ENCODE results near the gene STN1. TPM values are rescaled to one million over a fixed set of nuclear protein-coding genes. Genes with fewer than 3 reads are reported as not detected.

The STN1 gene
- total RNA-seq, 1 donor from 2014 or later: 6.9 TPM

GRCh38 chr10:103834436-103835095, 83.4 kb downstream of the STN1 start:
- FAIRE-seq (no peak), DNase-seq (ENCODE audit: low spot score in 2 of 2) (no peak)

GRCh38 chr10:103833731-103834365, 84.1 kb downstream of the STN1 start:
- FAIRE-seq: no peak
- no peak for DNase-seq (ENCODE audit: low spot score in 2 of 2)

GRCh38 chr10:103832806-103833205, 85.2 kb downstream of the STN1 start:
- no peak for DNase-seq (ENCODE audit: low spot score in 2 of 2)
- no peak for FAIRE-seq

Other genes with a start within 250 kb of the STN1 start
- gene SH3PXD2A, start 62.6 kb downstream of the STN1 start, total RNA-seq: 6.1 TPM
- gene SLK, start 49.0 kb upstream of the STN1 start, total RNA-seq: 93.3 TPM
- gene COL17A1, start 167.7 kb upstream of the STN1 start, total RNA-seq: under 0.01 TPM
- 15.5 TPM for gene SFR1, start 204.0 kb upstream of the STN1 start, total RNA-seq